Thyroid gland (tissue), 4 donors: ENCODE measurements around the gene BTNL2. TPM values are rescaled to one million over a fixed set of nuclear protein-coding genes. Genes with fewer than 3 reads are reported as not detected.

ENCODE experiments used
- DNase-seq, 2 donors: peaks; one replicate each; pipeline ENCODE4 v3.0.0-alpha.2; 2019
- H3K27ac ChIP-seq, 3 donors: fragments of 200-600 bp; sonication (generic); 1 replicate in 2 of 3; 2 replicates in 1 of 3; pipeline ENCODE4 v1.5.1; 2016 to 2019; ENCODE audit warnings: mild to moderate bottlenecking in 1 of 3, moderate library complexity in 1 of 3
- H3K27me3 ChIP-seq: fragments of 200-600 bp; sonication (generic); one replicate; pipeline ENCODE4 v1.5.1; 2019
- H3K36me3 ChIP-seq, 2 donors: fragments of 200-600 bp; sonication (generic); one replicate each; pipeline ENCODE4 v1.5.1; 2016 to 2019
- H3K4me1 ChIP-seq, 2 donors: fragments of 200-600 bp; sonication (generic); one replicate each; pipeline ENCODE4 v1.5.1; 2017 to 2019
- H3K4me3 ChIP-seq, 3 donors: fragments of 200-600 bp; sonication (generic); replicated peaks in 1 of 3; 1 replicate in 2 of 3; 2 replicates in 1 of 3; pipeline ENCODE4 v1.5.1; 2016; ENCODE audit warnings: mild to moderate bottlenecking in 1 of 3
- H3K9me3 ChIP-seq: fragments of 200-600 bp; sonication (generic); one replicate; pipeline ENCODE4 v1.5.1; 2017
- CTCF ChIP-seq, 6 experiments: fragments of 200-600 bp in 3 of 6; fragments of 450-650 bp in 3 of 6; sonication (generic) in 3 of 6; IDR thresholded peaks; one replicate each; pipeline ENCODE4 v1.5.1; 2016 to 2019; ENCODE audit warnings: antibody characterized with exemption in 6 of 6, mild to moderate bottlenecking in 2 of 6, inconsistent platforms in 1 of 6, moderate library complexity in 1 of 6
- POLR2A ChIP-seq, 2 donors: fragments of 450-650 bp; IDR thresholded peaks; one replicate each; pipeline ENCODE4 v1.6.1; 2017; ENCODE audit warnings: antibody characterized with exemption in 2 of 2, mild to moderate bottlenecking in 2 of 2, moderate library complexity in 1 of 2
- WGBS, 2 donors: methylation state at CpG; one replicate each; pipeline ENCODE4 v1.1.5; 2017; 5-methylcytosine and 5-hydroxymethylcytosine counted together
- intact Hi-C: fragments of 100-400 bp; cut with DNase I; formaldehyde crosslinking; loops from one replicate; pipeline ENCODE4 v1.15.1; 2023
- total RNA-seq, 4 donors: library from RNA; depleted of rRNA; stranded (reverse); fragments of >200 nt; gene quantifications; one replicate each; pipeline ENCODE4 v1.2.3, GENCODE V29; 2016

Gene BTNL2
- total RNA-seq, 4 donors from 2014 or later: not detected

- Histone ChIP-seq H3K9me3 (no peaks in the 10 kb centered on the region), H3K4me3 (no peak overlapping the region), H3K36me3 (no peaks in the 10 kb centered on the region), H3K4me1 (no peaks in the 10 kb centered on the region), H3K27me3 (no peaks in the 10 kb centered on the region), H3K27ac (no peak overlapping the region)
- WGBS, 2 donors: 84 to 88% methylated on average over 8 of the region's 8 CpGs
- intact Hi-C loops: no loop called here
- no peak for DNase-seq
- TF ChIP-seq CTCF (IDR thresholded peaks at IDR 0.05) (no peak), POLR2A (IDR thresholded peaks at IDR 0.05) (no peak)
Measured at GRCh38 chr6:32442977-32443552, 36.1 kb upstream of the BTNL2 start.

- DNase-seq: no peak
- TF ChIP-seq POLR2A (IDR thresholded peaks at IDR 0.05) (no peak), CTCF (IDR thresholded peaks at IDR 0.05) (no peak)
- Histone ChIP-seq H3K4me1 (no peaks in the 10 kb centered on the region), H3K4me3 (no peak overlapping the region), H3K27me3 (no peaks in the 10 kb centered on the region), H3K9me3 (no peaks in the 10 kb centered on the region), H3K36me3 (no peaks in the 10 kb centered on the region), H3K27ac (no peak overlapping the region)
- intact Hi-C loops: no loop called here
- WGBS, 2 donors: 87 to 91% methylated on average over 7 of the region's 7 CpGs
Measured at GRCh38 chr6:32442243-32442667, 35.3 kb upstream of the BTNL2 start.

- no peak for TF ChIP-seq CTCF (IDR thresholded peaks at IDR 0.05)
- no peak for TF ChIP-seq POLR2A (IDR thresholded peaks at IDR 0.05)
- WGBS, 2 donors: 31 to 38% methylated on average over 9 of the region's 9 CpGs
- peak within 1 kb of the TSS in 2 of 3 donors; percentile 14 for H3K4me3 ChIP-seq
- H3K27me3 ChIP-seq: no peaks in the 10 kb centered on the region
- H3K27ac ChIP-seq: no peak within 1 kb of the TSS
- H3K4me1 ChIP-seq: no peaks in the 10 kb centered on the region
- intact Hi-C loops: no loop called here
- DNase-seq: peak in 1 of 2 donors; percentile 4
- H3K9me3 ChIP-seq: no peaks in the 10 kb centered on the region
- no peaks in the 10 kb centered on the region for H3K36me3 ChIP-seq
Measured at GRCh38 chr6:32439602-32440214, 32.7 kb upstream of the BTNL2 start, which contains the start of gene HLA-DRA. HLA-DRA (plus strand) TSS chr6:32439887; CDS start chr6:32439951, 64 bp downstream.

GRCh38 chr6:32439139-32439538 lies 32.2 kb upstream of the BTNL2 start:
- WGBS, 2 donors: 97 to 100% methylated on average over 1 of the region's 1 CpG
- Histone ChIP-seq H3K27me3 (no peaks in the 10 kb centered on the region), H3K4me3 (no peak overlapping the region), H3K36me3 (no peaks in the 10 kb centered on the region), H3K4me1 (no peaks in the 10 kb centered on the region), H3K27ac (no peak overlapping the region), H3K9me3 (no peaks in the 10 kb centered on the region)
- DNase-seq: no peak
- TF ChIP-seq POLR2A (IDR thresholded peaks at IDR 0.05) (no peak), CTCF (IDR thresholded peaks at IDR 0.05) (no peak)
- intact Hi-C loops: no loop called here
